ENCODE data around the gene BMX.

Gene BMX

DNA sequence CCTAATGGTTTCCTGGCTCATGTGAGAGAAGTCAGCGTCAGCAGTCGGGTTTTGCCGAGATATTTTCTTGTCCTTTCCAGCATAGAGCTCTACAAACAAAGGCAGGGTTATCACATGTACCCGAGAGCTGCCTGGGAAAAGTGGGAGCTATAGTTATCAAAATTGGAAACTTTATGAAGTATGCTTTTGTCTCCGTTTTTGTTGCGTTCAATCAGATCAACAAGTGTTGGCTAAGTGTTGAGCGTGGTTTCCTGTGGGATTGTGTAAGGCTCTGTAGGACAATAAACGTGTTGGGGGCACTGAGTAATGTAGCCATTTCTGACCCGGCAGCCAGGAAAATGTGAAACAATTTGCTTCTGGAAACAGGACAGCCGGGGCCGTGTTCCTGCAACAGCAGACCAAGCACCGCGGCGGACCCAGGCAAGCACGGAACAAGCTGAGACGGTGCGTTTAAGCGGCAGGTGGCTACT, at the start of gene BMX:
BMX (plus strand) TSS at position 311 of the 470 bp plus-strand sequence. CDS start 7,547 bp downstream, outside the sequence.
- CTCF ChIA-PET = no interaction called here
- POLR2A ChIA-PET (ENCODE audit: low non-redundant PET) = no interaction called here
- no peak for DNase-seq (ENCODE audit: low spot score)
- no peak within 1 kb of the TSS for H3K27ac ChIP-seq
- TF ChIP-seq, protein P1, sequence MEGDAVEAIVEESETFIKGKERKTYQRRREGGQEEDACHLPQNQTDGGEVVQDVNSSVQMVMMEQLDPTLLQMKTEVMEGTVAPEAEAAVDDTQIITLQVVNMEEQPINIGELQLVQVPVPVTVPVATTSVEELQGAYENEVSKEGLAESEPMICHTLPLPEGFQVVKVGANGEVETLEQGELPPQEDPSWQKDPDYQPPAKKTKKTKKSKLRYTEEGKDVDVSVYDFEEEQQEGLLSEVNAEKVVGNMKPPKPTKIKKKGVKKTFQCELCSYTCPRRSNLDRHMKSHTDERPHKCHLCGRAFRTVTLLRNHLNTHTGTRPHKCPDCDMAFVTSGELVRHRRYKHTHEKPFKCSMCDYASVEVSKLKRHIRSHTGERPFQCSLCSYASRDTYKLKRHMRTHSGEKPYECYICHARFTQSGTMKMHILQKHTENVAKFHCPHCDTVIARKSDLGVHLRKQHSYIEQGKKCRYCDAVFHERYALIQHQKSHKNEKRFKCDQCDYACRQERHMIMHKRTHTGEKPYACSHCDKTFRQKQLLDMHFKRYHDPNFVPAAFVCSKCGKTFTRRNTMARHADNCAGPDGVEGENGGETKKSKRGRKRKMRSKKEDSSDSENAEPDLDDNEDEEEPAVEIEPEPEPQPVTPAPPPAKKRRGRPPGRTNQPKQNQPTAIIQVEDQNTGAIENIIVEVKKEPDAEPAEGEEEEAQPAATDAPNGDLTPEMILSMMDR (conservative IDR thresholded peaks at IDR 0.05; ENCODE audit: low read depth) = no peak

DNA sequence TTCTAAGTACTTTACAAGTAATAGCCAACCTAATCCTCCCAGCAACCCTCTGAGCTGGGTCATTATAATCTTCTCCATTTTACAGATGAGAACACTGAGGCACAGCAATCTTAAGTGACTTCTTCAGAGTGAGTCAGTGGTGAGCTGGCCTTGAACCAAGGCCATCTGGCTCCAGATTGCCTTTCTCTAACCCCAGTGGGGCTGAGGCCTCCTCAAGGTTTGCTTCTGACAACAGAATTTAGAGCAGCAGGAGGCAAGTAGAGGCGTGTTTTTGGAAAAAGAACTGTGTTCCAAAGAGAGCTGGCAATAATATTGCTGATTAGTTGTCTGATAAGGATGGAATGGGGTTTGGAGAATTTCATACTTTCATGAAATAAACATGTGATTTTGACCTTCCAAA, 48.7 kb upstream of the BMX start:
- ChIA-PET CTCF (no interaction called here), POLR2A (ENCODE audit: low non-redundant PET) (no interaction called here)
- DNase-seq (ENCODE audit: low spot score) = no peak
- H3K27ac ChIP-seq = no peak overlapping the region
- TF ChIP-seq, protein P1 (conservative IDR thresholded peaks at IDR 0.05; ENCODE audit: low read depth) = no peak

DNA sequence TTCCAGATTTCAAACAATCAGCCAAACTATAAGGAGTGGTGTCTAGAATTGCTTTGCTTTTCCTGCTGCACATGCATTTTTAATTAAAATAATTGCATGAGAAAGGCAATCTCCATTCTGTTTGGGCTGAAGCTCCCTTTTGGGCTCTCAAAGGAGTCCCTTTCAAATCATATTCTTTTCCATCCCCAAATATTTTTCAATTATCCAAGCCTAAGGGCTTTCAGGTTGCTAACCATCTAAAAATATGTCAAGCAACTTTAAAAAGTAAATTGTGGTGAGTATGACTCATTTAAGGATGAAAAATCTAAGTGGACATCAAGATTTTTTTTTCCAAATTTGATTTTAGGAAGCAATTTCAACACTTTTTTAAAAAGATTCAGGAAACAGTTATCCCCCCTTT, 35.9 kb upstream of the BMX start:
- ChIA-PET CTCF (no interaction called here), POLR2A (ENCODE audit: low non-redundant PET) (no interaction called here)
- no peak for DNase-seq (ENCODE audit: low spot score)
- no peak overlapping the region for H3K27ac ChIP-seq
- TF ChIP-seq, protein P1 (conservative IDR thresholded peaks at IDR 0.05; ENCODE audit: low read depth) = no peak

DNA sequence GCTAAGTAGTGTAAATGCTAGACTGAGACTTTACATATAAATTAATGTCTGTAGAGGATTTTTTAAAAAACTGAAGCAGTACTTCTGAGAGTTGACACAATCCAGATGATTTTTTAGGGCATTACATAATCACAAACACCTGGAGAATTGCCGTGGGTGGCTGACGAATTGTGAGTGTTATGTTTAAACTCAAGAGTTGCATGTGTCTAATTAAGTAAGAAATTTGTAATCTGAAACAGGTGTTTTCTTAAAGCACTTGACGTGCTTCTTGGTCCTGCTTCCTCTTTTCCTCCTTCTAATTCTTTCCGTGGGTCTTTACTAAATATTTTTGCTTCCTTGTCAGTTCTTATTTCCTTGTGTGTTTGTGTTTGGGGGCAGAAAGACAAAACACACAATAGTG, 35.3 kb upstream of the BMX start:
- TF ChIP-seq, protein P1 (conservative IDR thresholded peaks at IDR 0.05; ENCODE audit: low read depth) = no peak
- CTCF ChIA-PET = interaction anchor here (0.8 kb wide), 1 partner anchor 108 kb away, joined by 4 read pairs; no protein-coding TSS in a partner anchor

DNA sequence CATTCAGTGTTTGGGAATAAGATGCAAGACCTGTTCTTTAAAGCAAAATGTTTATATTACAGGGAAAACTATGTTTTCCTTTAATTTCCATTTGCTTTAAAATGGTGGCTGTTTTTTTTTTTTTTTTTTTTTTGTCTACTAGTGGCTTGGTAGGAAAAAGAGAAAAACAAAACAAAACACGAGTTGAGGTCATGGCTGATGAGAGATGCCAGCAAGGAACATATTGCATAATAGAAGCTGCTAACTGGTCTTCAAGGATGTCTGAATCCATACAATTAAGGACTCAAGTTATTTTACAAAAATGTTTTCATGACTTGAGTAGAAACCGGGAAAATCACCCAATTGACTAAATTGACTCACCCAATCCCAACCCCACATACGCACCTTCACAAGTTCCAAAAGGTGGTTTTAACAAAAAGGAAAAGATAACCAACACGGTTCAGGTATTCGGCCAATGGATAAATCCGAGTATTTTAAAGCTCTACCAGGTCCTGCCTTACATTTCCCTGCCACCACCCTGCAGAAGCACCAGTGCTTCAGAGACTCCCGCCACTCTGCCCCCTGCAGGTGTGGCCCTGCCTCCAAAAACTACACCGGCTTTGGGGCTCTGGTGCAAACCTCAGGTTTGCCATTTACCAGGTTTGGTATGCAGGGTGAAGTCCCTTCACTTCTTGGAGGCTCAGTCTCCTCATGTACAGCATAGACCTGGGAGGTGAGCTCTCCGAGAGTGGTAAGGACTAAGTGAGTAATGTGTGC, 34.5 kb upstream of the BMX start:
- ChIA-PET CTCF (interaction anchor here (0.8 kb wide), 1 partner anchor 107 kb away, joined by 4 read pairs; no protein-coding TSS in a partner anchor), POLR2A (ENCODE audit: low non-redundant PET) (no interaction called here)

More for the DNA sequence above, 35.3 kb upstream of the BMX start:
- POLR2A ChIA-PET (ENCODE audit: low non-redundant PET) = no interaction called here
- H3K27ac ChIP-seq = no peak overlapping the region
- no peak for DNase-seq (ENCODE audit: low spot score)

DNA sequence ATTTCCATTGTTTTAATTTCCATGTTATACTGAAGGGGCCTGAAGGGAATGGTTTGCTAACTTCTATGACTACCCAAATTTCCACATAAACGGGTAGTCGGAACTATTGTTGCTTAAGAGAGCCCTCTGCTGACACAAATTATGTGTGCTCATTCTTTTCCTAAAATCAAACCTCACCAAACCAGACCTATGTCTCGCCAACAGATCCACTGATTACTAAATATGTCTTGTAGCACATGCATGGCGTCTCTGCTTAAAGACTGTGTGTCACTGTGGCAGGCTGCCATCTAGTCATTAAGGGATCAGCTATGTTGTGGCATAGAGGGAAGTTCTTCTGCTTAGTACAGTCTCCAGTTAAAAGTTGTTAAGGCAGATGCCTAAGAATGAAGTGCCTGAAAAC, 32.6 kb upstream of the BMX start:
- CTCF ChIA-PET = interaction anchor here (0.6 to 1.6 kb wide), 3 partner anchors 109 to 168 kb away, joined by 3 to 7 read pairs (median 5); no protein-coding TSS in a partner anchor
- peak; percentile 12 for DNase-seq (ENCODE audit: low spot score)

More for the DNA sequence above, 34.5 kb upstream of the BMX start:
- TF ChIP-seq, protein P1 (conservative IDR thresholded peaks at IDR 0.05; ENCODE audit: low read depth) = no peak
- no peak overlapping the region for H3K27ac ChIP-seq
- no peak for DNase-seq (ENCODE audit: low spot score)

More for the DNA sequence above, 32.6 kb upstream of the BMX start:
- no peak overlapping the region for H3K27ac ChIP-seq
- TF ChIP-seq, protein P1 (conservative IDR thresholded peaks at IDR 0.05; ENCODE audit: low read depth) = 0 out of 2 replicates have a peak, but pooled peaks have one; percentile 20
- POLR2A ChIA-PET (ENCODE audit: low non-redundant PET) = no interaction called here
